Aorta (tissue), 5 donors: ENCODE results near the gene RHBDL3. TPM values are rescaled to one million over a fixed set of nuclear protein-coding genes. Genes with fewer than 3 reads are reported as not detected.
A peak's percentile ranks its signal among the peaks of the same experiment; 100 is the strongest.

Experiments
- ATAC-seq: fragments of 200-7000 bp; cut with Tn5 transposase; one replicate; pipeline ENCODE4 v1.9.1; 2022; ENCODE audit warnings: moderate library complexity; ENCODE audit not compliant: low FRiP score
- DNase-seq, 2 donors: peaks; one replicate each; pipeline ENCODE4 v3.0.0-alpha.2; 2020
- H3K27ac ChIP-seq, 2 donors: one replicate each; pipeline ENCODE4 v1.5.1; 2013; ENCODE audit warnings: low read length in 2 of 2, mild to moderate bottlenecking in 2 of 2, moderate library complexity in 2 of 2, control low read depth in 1 of 2, inconsistent platforms in 1 of 2, low read depth in 1 of 2
- H3K27me3 ChIP-seq, 2 donors: one replicate each; pipeline ENCODE4 v1.6.1; 2013; ENCODE audit warnings: control low read depth in 1 of 2, low read length in 1 of 2, mild to moderate bottlenecking in 1 of 2, moderate library complexity in 1 of 2; ENCODE audit not compliant: insufficient read depth in 2 of 2, control insufficient read depth in 1 of 2
- H3K36me3 ChIP-seq, 2 donors: one replicate each; pipeline ENCODE4 v1.6.1; 2013; ENCODE audit warnings: control low read depth in 1 of 2, low read length in 1 of 2, mild to moderate bottlenecking in 1 of 2; ENCODE audit not compliant: insufficient read depth in 2 of 2, control insufficient read depth in 1 of 2
- H3K4me1 ChIP-seq, 2 donors: one replicate each; pipeline ENCODE4 v1.6.1; 2013; ENCODE audit warnings: low read length in 2 of 2, control low read depth in 1 of 2, mild to moderate bottlenecking in 1 of 2, moderate library complexity in 1 of 2; ENCODE audit not compliant: insufficient read depth in 2 of 2, control insufficient read depth in 1 of 2
- H3K4me3 ChIP-seq, 2 donors: one replicate each; pipeline ENCODE4 v1.5.1; 2013; ENCODE audit warnings: low read length in 2 of 2, control low read depth in 1 of 2, mild to moderate bottlenecking in 1 of 2
- H3K9me3 ChIP-seq: one replicate; pipeline ENCODE4 v1.6.1; 2013; ENCODE audit warnings: mild to moderate bottlenecking, low read length; ENCODE audit not compliant: control insufficient read depth
- WGBS, 2 donors: extraction: QIAGEN DNeasy Blood & Tissue Kit; methylation state at CpG; one replicate each; pipeline ENCODE4 v1.1.7; 2013; 5-methylcytosine and 5-hydroxymethylcytosine counted together
- intact Hi-C, 2 donors: fragments of 100-400 bp; cut with DNase I; formaldehyde crosslinking; loops; one replicate each; pipeline versions ENCODE4 v1.14.2 to v1.15.0; 2022
- polyA plus RNA-seq, 2 donors: library from polyadenylated mRNA; stranded (reverse); fragments of 200-250 nt; gene quantifications; one replicate each; pipeline ENCODE4 v1.2.3, GENCODE V29; 2013
- total RNA-seq, 2 donors: library from RNA; stranded (reverse); fragmentation: NEBNext Ultra II Directional; extraction: Animal tissue kit (Norgen Biotek cat#: 25700); gene quantifications; one replicate each; pipeline ENCODE4 v1.2.1, GENCODE V29; 2021
- donor health status: healthy with polysubstance abuse.
- donor health status: Bipolar disorder and iron deficiency.
- donor health status: DM: no; HTN: no; CAD: no.
- donor health status: DM: no; HTN: no; CAD: no.
- donor health status: DM: yes; HTN: yes; CAD: no.

Gene RHBDL3
- total and polyA plus RNA-seq, 4 donors = 0.29 to 1.0 TPM; not detected in 2

GRCh38 chr17:32271844-32272243, 6.2 kb downstream of the RHBDL3 start:
- Histone ChIP-seq H3K4me1 (no peaks in the 10 kb centered on the region), H3K27ac (no peak overlapping the region), H3K36me3 (no peaks in the 10 kb centered on the region), H3K27me3 (no peaks in the 10 kb centered on the region), H3K9me3 (no peaks in the 10 kb centered on the region), H3K4me3 (no peak overlapping the region)
- ATAC-seq (no peak), DNase-seq (no peak)
- intact Hi-C loops = no loop called here
- WGBS, 2 donors = 89 to 92% methylated on average over 8 of the region's 8 CpGs

- Histone ChIP-seq H3K4me3 (no peak overlapping the region), H3K27ac (no peak overlapping the region), H3K36me3 (no peaks in the 10 kb centered on the region), H3K27me3 (no peaks in the 10 kb centered on the region), H3K9me3 (no peaks in the 10 kb centered on the region), H3K4me1 (no peaks in the 10 kb centered on the region)
- DNase-seq (no peak), ATAC-seq (no peak)
- intact Hi-C loops = no loop called here
- WGBS, 2 donors = 72 to 74% methylated on average over 5 of the region's 5 CpGs
These were observed 8.5 kb downstream of the RHBDL3 start for GRCh38 chr17:32274101-32274500.

DNA sequence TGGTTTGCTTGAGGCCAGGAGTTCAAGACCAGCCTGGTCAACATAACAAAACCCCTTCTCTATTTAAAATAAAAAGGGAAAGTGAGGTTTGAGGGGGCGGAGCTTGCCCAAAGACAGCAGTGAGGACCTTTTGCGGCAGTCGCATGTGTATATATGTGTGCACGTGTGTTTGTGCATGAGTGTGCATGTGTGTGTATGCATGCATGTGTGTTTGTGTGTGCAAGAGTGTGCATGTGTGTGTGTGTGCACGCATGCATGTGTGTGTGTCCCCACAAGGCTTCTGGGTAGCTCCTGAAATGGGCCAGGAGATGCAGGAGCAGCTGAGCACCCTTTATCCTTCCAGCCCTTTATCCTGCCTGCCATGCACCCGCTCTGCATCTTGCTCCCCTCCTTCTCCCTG, 9.0 kb downstream of the RHBDL3 start:
- intact Hi-C loops = no loop called here
- H3K27me3 ChIP-seq = no peaks in the 10 kb centered on the region
- WGBS, 2 donors = 76 to 91% methylated on average over 6 of the region's 6 CpGs

DNA sequence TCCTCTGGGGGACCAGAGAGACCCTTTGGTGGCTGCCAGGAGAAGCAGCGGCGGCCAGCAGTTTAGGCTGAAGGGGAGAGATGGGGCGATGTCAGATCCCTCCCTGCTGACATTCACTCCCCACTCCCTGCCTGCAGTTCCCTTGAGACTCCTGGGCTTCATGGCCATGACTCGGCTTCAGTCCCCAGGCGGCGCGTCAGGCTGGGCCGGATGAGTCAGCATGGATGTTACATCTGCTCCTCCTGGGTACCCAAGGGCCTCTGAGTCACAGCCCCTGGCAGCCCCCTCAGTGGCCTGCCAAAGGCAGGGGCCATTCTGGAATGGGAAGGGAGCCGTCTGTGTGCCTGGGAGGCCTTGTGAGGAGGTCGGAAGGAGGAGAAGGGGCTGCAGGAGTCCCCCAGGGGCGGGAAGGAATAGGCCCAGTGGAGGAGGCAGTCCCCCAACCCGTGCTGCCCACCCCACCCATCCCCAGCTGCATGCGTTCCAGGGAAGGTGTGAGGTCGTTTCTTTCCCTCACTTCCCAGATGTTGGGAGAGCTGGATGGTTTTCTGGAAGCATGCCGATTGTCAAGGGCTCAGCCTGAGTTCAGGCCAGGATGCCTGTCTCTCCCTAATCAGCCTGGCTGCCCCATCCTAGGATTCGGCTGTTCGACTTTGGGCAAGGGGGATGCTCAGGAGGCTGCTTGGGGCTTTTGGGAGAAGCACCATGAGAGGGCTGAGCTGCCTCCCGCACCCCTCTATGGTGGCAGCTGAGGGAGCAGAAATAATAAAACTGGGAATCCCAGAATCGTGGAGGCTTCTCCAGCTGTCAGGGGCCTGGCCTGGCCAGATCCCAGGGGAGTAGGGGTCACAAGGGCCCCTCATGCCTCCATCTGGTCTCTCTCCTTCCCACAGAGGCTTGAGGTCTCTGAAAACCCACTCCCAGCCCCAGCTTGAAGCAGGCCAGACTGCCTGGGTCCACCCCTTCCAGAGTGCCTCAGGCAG, 9.7 kb downstream of the RHBDL3 start:
- no peaks in the 10 kb centered on the region for H3K4me1 ChIP-seq
- ATAC-seq (no peak), DNase-seq (peak; percentile 79 to 87)
- intact Hi-C loops = no loop called here
- H3K27me3 ChIP-seq = no peaks in the 10 kb centered on the region
- H3K36me3 ChIP-seq = no peaks in the 10 kb centered on the region
- no peak overlapping the region for H3K4me3 ChIP-seq
- H3K9me3 ChIP-seq = no peaks in the 10 kb centered on the region
- WGBS, 2 donors = 32 to 34% methylated on average over 17 to 19 of the region's 19 CpGs
- no peak overlapping the region for H3K27ac ChIP-seq

More for the DNA sequence above, 9.0 kb downstream of the RHBDL3 start:
- DNase-seq (no peak), ATAC-seq (no peak)
- no peak overlapping the region for H3K4me3 ChIP-seq
- no peaks in the 10 kb centered on the region for H3K36me3 ChIP-seq
- H3K9me3 ChIP-seq = no peaks in the 10 kb centered on the region
- no peaks in the 10 kb centered on the region for H3K4me1 ChIP-seq
- H3K27ac ChIP-seq = no peak overlapping the region

- Histone ChIP-seq H3K36me3 (no peaks in the 10 kb centered on the region), H3K4me1 (no peaks in the 10 kb centered on the region), H3K27ac (no peak overlapping the region), H3K27me3 (no peaks in the 10 kb centered on the region), H3K9me3 (no peaks in the 10 kb centered on the region), H3K4me3 (no peak overlapping the region)
- WGBS, 2 donors = 86 to 96% methylated on average over 4 of the region's 4 CpGs
- intact Hi-C loops = no loop called here
- DNase-seq (no peak), ATAC-seq (no peak)
These were observed 10.6 kb downstream of the RHBDL3 start for GRCh38 chr17:32276171-32276601.

- Histone ChIP-seq H3K4me1 (no peaks in the 10 kb centered on the region), H3K27ac (no peak overlapping the region), H3K4me3 (no peak overlapping the region), H3K9me3 (no peaks in the 10 kb centered on the region), H3K36me3 (no peaks in the 10 kb centered on the region), H3K27me3 (no peaks in the 10 kb centered on the region)
- intact Hi-C loops = no loop called here
- 57 to 63% methylated on average over 6 of the region's 6 CpGs for WGBS, 2 donors
- no peak for ATAC-seq
- DNase-seq = no peak
These were observed 11.7 kb downstream of the RHBDL3 start for GRCh38 chr17:32277284-32277683.

- WGBS, 2 donors = 92 to 93% methylated on average over 2 of the region's 2 CpGs
- Histone ChIP-seq H3K36me3 (no peaks in the 10 kb centered on the region), H3K4me3 (no peak overlapping the region), H3K27ac (no peak overlapping the region), H3K27me3 (no peaks in the 10 kb centered on the region), H3K4me1 (no peaks in the 10 kb centered on the region), H3K9me3 (no peaks in the 10 kb centered on the region)
- DNase-seq = no peak
- intact Hi-C loops = no loop called here
- no peak for ATAC-seq
These were observed 13.2 kb downstream of the RHBDL3 start for GRCh38 chr17:32278815-32279214.

GRCh38 chr17:32279891-32280716, 14.5 kb downstream of the RHBDL3 start:
- DNase-seq (no peak), ATAC-seq (no peak)
- H3K27me3 ChIP-seq = no peaks in the 10 kb centered on the region
- H3K9me3 ChIP-seq = no peaks in the 10 kb centered on the region
- 68 to 74% methylated on average over 21 of the region's 21 CpGs for WGBS, 2 donors
- no peaks in the 10 kb centered on the region for H3K36me3 ChIP-seq
- H3K27ac ChIP-seq = no peak overlapping the region
- H3K4me1 ChIP-seq = no peaks in the 10 kb centered on the region
- intact Hi-C loops = no loop called here
- no peak overlapping the region for H3K4me3 ChIP-seq
